ENCODE data around the gene ZNF609. TPM values are rescaled to one million over a fixed set of nuclear protein-coding genes. Genes with fewer than 3 reads are reported as not detected.
"Not testable (repeated sequence)": the region's sequence is repeated elsewhere in the genome, so short reads cannot be mapped to it uniquely, and the experiment has no call there.

The ZNF609 gene
- polyA plus RNA-seq, 1 donor from 2014 or later, result 11.8 TPM

- no peak overlapping the region for H3K4me2 ChIP-seq (ENCODE audit: low read length)
- no peaks in the 10 kb centered on the region for H3F3A ChIP-seq (ENCODE audit: insufficient read depth, low read length, poor library complexity, severe bottlenecking)
- H3K36me3 ChIP-seq (ENCODE audit: insufficient read depth, low read length), result no peaks in the 10 kb centered on the region
- no peak overlapping the region for H3K4me3 ChIP-seq (ENCODE audit: low read length)
- H2AFZ ChIP-seq (ENCODE audit: low read depth, low read length), result no peak overlapping the region
- peaks cover 75% of the 10 kb centered on the region for H3K79me2 ChIP-seq (replicated peaks; ENCODE audit: insufficient read depth, low read length)
- no peak overlapping the region for H3K9ac ChIP-seq (ENCODE audit: low read length)
- H4K20me1 ChIP-seq (ENCODE audit: insufficient read depth), result no peaks in the 10 kb centered on the region
- no peaks in the 10 kb centered on the region for H3K9me3 ChIP-seq (ENCODE audit: low read length)
- H3K27me3 ChIP-seq (ENCODE audit: insufficient read depth, low read depth, low read length), result no peaks in the 10 kb centered on the region
- H3K9me2 ChIP-seq (ENCODE audit: insufficient read depth, low read length), result no peaks in the 10 kb centered on the region
- TF ChIP-seq, protein P1, sequence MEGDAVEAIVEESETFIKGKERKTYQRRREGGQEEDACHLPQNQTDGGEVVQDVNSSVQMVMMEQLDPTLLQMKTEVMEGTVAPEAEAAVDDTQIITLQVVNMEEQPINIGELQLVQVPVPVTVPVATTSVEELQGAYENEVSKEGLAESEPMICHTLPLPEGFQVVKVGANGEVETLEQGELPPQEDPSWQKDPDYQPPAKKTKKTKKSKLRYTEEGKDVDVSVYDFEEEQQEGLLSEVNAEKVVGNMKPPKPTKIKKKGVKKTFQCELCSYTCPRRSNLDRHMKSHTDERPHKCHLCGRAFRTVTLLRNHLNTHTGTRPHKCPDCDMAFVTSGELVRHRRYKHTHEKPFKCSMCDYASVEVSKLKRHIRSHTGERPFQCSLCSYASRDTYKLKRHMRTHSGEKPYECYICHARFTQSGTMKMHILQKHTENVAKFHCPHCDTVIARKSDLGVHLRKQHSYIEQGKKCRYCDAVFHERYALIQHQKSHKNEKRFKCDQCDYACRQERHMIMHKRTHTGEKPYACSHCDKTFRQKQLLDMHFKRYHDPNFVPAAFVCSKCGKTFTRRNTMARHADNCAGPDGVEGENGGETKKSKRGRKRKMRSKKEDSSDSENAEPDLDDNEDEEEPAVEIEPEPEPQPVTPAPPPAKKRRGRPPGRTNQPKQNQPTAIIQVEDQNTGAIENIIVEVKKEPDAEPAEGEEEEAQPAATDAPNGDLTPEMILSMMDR (IDR thresholded peaks at IDR 0.05; ENCODE audit: poor library complexity, severe bottlenecking), result no peak
- TF ChIP-seq POLR2AphosphoS5 (IDR thresholded peaks at IDR 0.05), result no peak
- no peak for TF ChIP-seq MXI1 (conservative IDR thresholded peaks at IDR 0.05; ENCODE audit: poor library complexity, severe bottlenecking)
- TF ChIP-seq EZH2 (IDR thresholded peaks at IDR 0.05; ENCODE audit: borderline replicate concordance, insufficient read depth, low read length, poor library complexity, severe bottlenecking), result no peak
- TF ChIP-seq, protein P2, sequence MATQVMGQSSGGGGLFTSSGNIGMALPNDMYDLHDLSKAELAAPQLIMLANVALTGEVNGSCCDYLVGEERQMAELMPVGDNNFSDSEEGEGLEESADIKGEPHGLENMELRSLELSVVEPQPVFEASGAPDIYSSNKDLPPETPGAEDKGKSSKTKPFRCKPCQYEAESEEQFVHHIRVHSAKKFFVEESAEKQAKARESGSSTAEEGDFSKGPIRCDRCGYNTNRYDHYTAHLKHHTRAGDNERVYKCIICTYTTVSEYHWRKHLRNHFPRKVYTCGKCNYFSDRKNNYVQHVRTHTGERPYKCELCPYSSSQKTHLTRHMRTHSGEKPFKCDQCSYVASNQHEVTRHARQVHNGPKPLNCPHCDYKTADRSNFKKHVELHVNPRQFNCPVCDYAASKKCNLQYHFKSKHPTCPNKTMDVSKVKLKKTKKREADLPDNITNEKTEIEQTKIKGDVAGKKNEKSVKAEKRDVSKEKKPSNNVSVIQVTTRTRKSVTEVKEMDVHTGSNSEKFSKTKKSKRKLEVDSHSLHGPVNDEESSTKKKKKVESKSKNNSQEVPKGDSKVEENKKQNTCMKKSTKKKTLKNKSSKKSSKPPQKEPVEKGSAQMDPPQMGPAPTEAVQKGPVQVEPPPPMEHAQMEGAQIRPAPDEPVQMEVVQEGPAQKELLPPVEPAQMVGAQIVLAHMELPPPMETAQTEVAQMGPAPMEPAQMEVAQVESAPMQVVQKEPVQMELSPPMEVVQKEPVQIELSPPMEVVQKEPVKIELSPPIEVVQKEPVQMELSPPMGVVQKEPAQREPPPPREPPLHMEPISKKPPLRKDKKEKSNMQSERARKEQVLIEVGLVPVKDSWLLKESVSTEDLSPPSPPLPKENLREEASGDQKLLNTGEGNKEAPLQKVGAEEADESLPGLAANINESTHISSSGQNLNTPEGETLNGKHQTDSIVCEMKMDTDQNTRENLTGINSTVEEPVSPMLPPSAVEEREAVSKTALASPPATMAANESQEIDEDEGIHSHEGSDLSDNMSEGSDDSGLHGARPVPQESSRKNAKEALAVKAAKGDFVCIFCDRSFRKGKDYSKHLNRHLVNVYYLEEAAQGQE (IDR thresholded peaks at IDR 0.05; ENCODE audit: borderline replicate concordance), result no peak
- TF ChIP-seq RAD21 (conservative IDR thresholded peaks at IDR 0.05), result no peak
- TF ChIP-seq EP300 (conservative IDR thresholded peaks at IDR 0.05; ENCODE audit: poor library complexity, severe bottlenecking), result no peak
- TF ChIP-seq TAF1 (IDR thresholded peaks at IDR 0.05; ENCODE audit: low read depth), result no peak
- no peak for TF ChIP-seq SMC3 (conservative IDR thresholded peaks at IDR 0.05; ENCODE audit: poor library complexity)
- H3K27ac ChIP-seq (ENCODE audit: low read length), result no peak overlapping the region
Observed at GRCh38 chr15:64589435-64590084, 129.2 kb downstream of the ZNF609 start.

DNA sequence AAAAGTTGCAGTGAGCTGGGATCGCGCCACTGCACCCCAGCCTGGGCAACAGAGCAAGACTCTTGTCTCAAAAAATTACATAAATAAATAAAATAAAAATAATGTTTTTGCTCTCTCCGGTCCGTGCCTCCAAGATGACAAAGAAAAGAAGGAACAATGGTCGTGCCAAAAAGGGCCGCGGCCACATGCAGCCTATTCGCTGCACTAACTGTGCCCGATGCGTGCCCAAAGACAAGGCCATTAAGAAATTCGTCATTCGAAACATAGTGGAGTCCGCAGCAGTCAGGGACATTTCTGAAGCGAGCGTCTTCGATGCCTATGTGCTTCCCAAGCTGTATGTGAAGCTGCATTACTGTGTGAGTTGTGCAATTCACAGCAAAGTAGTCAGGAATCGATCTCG is 132.5 kb downstream of the ZNF609 start:
- not testable (repeated sequence) for H3K27ac ChIP-seq (ENCODE audit: low read length); H3K9me2 ChIP-seq (ENCODE audit: insufficient read depth, low read length); H3F3A ChIP-seq (ENCODE audit: insufficient read depth, low read length, poor library complexity, severe bottlenecking); H3K27me3 ChIP-seq (ENCODE audit: insufficient read depth, low read depth, low read length); H2AFZ ChIP-seq (ENCODE audit: low read depth, low read length); H3K9ac ChIP-seq (ENCODE audit: low read length); H3K36me3 ChIP-seq (ENCODE audit: insufficient read depth, low read length); H3K9me3 ChIP-seq (ENCODE audit: low read length); H3K4me3 ChIP-seq (ENCODE audit: low read length); H3K4me2 ChIP-seq (ENCODE audit: low read length); H4K20me1 ChIP-seq (ENCODE audit: insufficient read depth)
- peaks cover 71% of the 10 kb centered on the region for H3K79me2 ChIP-seq (replicated peaks; ENCODE audit: insufficient read depth, low read length)

Data from neural cell (in vitro differentiated cells).